Kasumi-1 (cell line): Measurements from ENCODE around the gene COTL1.
"Not testable (repeated sequence)": the region's sequence is repeated elsewhere in the genome, so short reads cannot be mapped to it uniquely, and the experiment has no call there.

Experiments
- DNase-seq, 2 experiments: peaks; one replicate each; lab custom pipeline; 2025; lab: John Stamatoyannopoulos, UW

COTL1 gene

DNA sequence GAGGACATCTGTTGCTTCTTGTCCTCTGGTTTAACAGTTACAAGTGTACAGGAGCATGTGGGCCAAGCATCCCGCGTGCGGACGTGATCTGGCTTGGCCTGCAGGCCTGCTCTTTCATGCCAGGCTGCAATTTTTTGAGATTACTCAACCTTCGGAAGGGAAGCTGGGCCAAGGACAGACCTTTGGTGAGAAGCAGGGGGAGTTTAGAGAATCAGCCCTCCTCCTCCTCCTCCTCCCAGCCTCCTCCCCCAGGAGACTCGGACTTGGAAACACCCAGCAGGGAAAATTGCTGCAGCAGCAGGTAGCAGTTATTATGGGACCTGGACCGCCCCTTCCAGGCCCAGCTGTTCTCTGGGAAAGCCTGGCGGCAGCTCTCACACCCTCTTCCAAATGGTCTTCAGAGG, 25.3 kb upstream of the COTL1 start:
- DNase-seq: peak in 1 of 2 experiments; percentile 41

DNA sequence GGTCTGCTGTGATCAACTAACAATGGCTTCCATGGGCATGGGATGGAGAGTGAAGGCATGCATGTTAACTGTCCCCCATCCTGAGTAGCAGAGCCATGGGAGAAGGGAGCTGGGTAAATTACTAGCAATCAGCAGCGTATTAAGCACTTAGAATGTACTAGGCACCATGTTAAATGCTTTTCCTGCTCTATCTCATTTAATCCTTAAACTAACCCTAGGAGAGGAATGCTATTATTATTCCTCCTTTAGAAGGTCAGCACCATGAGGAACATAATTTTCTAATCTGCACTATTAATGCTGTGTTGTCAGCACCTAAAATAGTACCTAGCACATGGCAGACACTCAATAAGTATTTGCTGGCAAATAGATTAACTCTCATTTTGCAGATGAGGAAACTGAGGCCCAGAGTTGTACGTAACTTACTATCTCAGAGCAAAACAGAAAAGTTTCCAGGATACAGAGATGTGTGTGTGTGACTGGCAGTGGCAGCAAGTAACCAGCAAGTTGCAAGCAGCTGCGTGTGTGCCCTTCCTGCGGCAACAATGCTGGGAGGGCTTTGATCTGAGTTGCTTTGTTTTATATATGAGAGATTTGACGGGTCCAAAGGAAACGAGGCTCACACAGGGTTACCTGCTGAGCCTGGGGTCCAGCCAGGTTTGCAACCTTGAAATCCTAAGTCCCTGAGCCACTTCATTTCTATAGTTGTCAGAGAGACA, 23.9 kb upstream of the COTL1 start:
- no peak for DNase-seq

DNA sequence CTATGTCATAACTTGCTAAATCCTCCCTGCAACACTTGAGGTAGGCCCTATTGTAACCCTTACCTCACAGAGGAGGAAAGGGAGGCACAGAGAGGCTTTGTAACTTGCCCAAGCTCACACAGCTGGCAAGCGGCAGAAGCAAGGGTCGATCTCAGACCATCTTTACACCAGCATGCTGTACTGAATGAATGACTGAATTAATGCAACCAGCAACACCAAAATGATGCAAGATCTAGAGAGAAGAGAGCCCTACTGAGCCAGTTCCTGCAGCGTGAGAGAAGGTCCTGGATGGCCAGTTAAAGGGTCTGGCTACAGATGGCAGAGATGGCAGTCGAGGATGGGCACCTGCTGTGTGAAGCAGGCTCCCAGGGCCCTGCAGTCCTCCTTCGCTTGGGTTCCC, 22.3 kb upstream of the COTL1 start:
- DNase-seq: no peak

DNA sequence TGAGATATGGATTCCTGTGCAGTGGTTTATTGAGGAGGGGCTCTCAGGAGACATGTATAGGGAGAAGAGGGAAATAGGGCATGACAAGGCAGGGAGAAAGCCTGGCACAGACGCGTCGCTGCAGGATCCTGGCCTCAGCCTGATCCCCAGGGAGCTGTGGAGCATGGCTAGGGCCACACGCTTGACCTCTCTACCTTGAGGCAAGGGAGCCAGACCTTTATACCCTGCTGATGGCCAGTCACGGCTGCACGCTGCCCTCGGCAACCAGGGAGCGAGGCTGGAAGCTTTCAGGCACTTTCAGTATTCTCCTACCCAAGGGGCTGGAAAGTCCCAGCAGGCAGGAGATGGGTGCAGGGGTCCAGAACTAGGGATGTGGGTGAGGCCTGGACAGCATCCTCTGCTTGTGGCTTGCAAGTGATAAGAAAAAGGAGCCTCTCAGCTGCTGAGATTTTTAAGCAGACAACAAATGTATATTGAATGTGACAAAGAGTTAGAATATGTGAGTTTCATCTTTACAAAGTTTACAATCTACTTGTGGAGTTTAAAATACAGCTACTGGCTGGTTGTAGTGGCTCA, 20.4 kb upstream of the COTL1 start:
- DNase-seq: no peak

DNA sequence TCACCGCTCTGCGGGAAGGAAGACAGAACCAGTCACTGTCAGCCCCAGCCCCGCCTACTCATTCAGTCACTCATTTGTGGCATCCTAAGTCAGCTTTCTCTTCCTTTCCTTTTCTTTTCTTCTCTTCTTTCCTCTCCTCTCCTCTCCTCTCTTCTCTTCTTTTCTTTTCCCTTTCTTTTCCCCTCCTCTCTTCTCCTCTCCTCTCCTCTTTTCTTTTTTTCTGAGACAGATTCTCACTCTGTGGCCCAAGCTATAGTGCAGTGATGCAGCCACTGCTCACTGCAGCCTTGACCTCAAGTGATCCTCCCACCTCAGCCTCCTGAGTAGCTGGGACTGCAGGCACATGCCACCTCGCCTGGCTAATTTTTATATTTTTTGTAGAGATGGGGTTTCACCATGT, 19.8 kb upstream of the COTL1 start:
- no peak for DNase-seq

DNA sequence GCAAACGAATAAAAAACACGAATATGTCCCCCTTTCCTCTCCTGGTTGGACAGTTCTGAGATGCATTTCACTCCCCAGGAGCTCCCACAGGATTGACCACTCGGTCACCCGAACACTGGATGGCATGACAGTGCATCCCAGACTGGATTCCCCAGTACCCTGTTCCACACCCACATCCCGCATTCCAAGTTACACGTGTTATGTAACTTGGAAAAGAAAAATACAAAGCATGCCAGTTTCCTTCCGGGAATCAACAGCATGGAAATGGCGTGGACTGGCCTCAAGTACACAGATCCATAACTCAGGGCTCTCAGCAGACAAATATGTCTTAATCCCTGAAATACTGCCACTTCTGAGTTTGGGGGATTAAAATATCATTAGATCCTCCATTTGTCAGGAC, 17.8 kb upstream of the COTL1 start:
- DNase-seq: no peak

DNA sequence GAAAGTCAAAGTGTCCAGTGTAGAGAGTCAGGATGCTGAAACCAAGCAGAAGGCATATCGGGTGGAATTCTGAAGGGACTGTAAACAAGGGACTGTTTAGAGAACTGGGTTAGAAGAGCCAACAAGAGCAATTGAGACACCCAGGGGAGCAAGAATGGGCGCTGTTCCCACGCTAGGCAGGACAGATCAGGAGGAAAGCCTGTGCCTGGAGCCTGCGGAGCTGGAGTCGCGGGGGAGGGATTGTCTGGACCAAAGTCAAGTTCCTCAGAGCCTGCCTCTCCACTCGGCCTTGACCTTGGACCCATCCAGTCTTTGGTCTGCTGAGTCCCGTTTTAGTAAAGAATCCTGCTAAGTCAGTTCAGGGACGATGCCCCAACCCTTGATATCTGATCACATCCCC, 15.7 kb upstream of the COTL1 start:
- no peak for DNase-seq

DNA sequence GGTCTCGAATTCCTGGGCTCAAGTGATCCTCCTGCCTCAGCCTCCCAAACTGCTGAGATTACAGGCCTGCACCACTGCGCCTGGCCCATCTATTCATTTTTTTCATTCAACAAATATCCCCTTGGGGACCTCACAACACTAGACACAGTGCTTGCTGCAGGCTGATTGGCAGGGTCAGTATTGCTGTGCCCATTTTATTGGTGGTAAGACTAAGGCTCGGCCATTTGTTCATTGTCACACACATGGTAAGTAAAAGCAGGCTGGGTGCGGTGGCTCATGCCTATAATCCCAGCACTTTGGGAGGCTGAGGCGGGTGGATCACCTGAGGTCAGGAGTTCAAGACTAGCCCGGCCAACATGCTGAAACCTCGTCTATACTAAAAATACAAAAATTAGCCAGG, 15.0 kb upstream of the COTL1 start:
- not testable (repeated sequence) for DNase-seq

DNA sequence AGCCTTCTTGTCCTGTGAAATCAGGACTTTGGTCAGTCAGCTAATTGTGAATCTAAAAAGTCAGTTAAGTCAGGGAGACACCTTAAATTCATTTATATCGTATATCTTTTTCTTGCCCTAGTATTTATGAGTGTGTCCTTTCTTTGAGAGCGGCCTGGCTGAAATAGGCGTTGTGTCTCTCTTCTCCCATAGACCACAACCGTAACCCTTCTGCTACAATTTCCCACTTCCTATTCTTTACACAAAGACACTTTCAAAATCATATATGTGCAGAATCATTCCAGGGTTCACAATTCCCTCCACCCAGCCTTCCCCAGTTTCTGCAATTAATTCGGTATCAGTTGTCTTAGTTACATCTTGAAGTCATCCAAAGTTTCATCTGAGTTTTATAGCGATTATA, 14.0 kb upstream of the COTL1 start:
- DNase-seq: peak in 1 of 2 experiments; percentile 39

DNA sequence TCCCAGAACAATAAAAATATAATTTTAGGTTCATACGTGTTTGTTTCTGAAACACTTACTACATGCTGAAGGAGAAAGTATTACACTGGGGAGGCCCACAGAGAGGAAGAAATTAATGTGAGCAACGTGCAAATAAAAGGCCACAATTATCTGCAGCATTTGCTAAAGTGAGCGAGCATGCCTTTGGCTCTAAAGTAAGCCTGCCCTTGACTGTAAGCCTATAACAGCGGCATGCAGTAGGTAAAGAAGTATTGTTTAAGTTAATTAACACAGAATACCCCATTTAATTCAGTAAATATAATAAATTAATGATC, 13.2 kb upstream of the COTL1 start:
- no peak for DNase-seq

DNA sequence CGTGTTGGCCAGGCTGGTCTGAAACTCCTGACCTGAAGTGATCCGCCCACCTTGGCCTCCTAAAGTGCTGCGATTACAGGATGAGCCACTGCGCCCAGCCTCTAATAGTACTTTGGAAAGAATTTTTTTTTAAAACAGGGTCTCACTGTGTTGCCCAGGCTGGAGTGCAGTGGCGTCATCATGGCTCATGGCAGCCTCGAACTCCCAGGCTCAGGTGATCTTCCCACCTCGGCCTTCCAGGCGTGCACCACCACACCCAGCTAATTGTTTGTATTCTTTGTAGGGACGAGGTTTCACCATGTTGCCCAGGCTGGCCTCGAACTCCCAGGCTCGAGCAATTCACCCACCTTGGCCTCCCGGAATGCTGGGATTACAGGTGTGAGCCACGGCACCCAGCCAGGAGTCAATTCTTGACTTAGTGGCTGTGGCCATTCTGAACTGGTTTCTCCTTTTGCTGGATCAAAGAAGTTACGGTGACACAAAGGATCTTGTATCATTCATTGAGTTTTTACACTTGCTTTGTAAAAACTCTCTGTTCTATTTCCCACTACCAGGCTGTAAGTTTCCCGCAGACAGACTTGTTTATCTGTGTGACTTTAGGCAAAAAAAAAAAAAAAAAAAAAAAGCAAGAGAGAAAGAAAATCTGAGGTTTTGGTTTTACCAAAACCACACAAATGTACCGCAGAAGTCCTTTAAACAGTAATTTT, 12.7 kb upstream of the COTL1 start:
- no peak for DNase-seq

DNA sequence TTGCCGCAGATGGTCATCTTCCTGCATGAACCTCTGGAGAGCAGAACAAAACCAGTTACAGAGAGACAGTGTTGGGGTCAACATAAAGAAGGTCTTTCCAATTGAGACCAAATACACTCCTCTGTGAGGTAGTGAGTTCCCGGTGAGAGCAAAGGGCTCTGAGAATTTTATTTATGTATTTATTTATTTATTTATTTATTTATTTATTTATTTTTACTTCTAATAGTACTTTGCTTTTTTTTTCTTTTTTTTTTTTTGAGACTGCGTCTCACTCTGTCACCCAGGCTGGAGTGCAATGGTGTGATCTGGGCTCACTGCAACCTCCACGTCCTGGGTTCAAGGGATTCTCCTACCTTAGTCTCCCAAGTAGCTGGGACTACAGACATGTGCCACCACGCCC, 12.1 kb upstream of the COTL1 start:
- DNase-seq: no peak

DNA sequence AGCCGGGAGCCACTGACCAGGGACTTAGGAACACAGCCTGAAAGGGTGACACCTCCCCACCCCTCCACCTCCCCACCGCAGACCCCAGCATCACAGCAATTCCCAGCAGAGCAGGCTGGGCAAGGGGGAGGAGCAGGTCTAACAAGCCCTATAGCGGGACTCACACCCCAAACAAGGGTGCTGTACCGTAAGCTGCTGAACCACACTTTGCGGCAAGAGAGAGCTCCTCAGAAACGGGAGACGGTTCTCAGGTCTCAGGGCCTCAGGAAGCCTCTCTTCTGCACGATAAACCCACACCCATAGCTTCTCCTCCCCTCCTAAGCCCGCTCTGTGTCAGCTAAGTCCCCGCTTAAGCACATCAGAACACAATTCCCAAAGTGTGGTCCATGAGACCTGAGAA, 11.7 kb upstream of the COTL1 start:
- no peak for DNase-seq

DNA sequence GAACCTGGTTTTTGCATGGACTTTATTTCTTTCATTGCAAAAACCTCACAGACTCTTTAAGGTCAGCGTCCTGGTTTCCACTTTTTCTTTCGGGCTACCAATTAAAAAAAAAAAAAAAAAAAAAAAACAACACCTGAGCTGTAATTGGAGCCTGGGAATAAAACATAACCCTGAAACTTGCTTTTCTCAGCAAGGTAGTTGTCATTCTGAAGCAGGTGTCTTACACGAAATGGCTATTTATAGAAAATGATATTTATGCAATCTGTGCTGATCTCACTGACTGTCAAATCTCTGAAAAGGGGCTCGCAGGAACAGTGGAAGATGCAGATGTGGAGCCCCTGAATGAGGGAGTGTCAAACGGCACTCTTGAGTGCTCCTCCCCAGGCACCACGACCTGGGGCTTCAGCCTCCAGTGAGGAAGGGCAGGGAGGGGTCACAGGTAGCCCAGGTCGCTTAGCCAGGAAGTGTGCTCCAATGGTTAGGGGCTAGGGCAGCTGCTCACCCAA, 10.4 kb upstream of the COTL1 start:
- DNase-seq: no peak

DNA sequence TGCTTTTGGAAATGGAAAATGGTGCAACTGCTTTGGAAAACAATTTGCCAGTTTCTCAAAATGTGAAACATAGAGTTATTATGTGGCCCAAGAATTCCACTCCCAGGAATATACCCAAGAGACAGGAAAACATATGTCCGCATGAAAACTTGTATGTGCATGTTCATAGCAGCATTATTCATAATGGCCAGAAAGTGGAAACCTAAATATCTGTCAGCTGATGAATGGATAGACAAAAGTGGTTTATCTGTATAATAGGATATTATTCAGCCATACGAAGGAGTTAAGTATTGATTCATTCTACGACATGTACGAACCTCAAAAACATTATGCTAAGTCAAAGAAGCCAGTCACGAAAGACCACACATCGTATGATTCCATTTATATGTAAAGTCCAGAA, 7.7 kb upstream of the COTL1 start:
- no peak for DNase-seq

DNA sequence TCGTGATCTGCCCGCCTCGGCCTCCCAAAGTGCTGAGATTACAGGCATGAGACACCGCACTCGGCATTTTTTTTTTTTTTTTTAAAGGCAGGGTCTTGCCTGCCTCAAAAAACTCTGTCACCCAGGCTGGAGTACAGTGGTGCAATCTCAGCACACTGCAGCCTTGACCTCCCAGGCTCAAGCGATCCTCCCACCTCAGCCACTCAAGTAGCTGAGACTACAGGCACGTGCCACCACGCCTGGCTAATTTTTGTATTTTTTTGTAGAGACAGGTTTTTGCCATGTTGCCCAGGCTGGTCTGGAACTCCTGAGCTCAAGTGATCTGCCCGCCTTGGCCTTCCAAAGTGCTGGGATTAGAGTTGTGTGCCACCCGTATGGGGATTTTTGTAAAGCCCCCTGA, 3.0 kb upstream of the COTL1 start:
- not testable (repeated sequence) for DNase-seq

DNA sequence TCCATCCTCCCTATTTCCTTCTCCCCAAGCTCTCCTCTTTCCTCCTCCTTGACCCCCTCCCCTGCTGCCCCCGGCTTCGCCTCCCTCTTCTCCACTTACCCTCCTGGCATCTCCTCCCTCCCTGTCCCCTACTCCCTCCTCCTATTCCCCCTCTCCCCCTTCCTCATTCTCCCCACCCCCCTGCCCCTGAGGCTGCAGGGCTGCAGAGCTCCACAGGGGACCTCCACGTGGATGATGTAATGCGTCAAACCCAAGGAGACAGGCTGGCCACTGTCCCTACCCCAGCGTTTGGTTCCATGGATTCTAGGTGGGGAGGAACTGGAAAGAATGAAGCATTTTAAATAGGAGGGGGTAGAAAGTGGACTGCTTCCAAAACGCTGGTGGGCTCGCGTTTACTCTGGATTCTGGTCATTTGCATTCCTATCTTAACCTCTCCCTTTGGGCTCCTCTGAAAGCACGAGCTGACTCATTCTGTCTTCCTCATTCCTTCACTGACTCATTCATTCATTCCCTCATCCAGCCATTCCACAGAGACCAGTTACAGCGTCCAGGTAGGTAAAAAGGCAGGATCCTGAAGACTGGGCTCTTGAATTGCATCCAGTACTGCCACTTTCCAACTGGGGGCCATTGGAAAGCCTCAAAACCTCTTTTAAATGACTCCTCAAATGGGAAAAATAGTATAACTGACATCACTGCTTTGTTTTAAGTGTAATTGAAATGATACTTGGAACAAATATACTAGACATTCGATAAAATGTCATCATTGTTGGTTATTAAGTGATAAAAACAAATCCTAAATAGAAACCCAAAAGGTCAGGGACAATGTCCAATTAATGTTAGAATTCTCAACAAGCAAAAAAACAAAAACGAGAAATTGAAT, 943 bp upstream of the COTL1 start:
- peak in 1 of 2 experiments; percentile 14 for DNase-seq

DNA sequence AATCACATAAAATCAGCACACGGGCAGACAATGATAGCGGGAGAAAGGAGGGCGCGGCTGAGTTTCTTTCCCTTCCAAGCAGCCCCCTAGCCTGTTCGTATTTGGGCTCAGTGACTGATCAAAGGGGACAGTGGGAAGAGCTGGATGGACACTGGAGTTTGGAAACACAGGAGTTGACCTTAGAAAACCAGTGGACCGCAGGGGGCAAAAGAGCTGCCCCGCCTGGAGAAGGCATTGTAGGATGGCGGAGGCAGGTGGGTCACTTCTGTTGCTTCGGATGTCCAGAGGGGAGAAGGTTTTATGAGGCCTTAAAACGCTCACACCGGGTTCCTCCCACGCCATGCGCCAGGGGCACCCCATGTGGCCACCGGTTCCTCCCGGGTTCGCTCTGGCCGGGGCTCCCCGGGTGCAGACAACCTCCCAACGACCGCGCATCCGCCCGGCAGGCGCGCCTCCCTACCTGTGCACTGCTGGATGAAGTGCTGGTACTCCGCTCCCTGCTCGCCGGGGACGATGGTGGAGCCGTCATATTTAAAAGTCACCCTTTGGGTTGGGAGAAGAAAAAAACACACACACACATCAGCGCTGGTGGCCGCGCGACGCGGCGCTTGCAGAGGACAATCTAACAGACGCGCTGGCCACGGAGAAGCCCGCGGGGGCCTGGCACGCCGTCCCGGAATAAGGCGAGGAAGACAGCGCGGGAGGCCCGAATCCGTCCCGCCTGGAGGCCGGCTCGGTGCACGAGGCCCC, 662 bp downstream of the COTL1 start:
- DNase-seq: no peak

DNA sequence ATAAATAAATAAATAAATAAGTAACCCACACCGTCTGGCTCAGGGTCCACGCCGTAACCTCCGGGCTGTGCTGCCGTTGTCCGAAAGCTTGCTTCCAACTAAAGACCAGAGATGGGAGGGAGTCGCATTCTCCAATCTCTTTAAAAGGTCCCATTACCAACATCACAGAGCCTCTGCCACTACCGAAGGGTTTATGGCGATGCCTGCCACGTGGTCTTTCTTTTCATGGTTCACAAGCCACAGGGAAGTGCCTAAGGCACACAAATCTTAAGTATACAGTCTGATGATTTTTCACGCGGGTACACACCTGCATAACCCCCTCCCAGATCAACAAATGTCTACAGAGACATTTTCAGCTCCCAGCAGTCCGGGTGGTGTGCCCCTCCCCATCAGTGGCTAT, 1.4 kb downstream of the COTL1 start:
- peak in 1 of 2 experiments; percentile 17 for DNase-seq

DNA sequence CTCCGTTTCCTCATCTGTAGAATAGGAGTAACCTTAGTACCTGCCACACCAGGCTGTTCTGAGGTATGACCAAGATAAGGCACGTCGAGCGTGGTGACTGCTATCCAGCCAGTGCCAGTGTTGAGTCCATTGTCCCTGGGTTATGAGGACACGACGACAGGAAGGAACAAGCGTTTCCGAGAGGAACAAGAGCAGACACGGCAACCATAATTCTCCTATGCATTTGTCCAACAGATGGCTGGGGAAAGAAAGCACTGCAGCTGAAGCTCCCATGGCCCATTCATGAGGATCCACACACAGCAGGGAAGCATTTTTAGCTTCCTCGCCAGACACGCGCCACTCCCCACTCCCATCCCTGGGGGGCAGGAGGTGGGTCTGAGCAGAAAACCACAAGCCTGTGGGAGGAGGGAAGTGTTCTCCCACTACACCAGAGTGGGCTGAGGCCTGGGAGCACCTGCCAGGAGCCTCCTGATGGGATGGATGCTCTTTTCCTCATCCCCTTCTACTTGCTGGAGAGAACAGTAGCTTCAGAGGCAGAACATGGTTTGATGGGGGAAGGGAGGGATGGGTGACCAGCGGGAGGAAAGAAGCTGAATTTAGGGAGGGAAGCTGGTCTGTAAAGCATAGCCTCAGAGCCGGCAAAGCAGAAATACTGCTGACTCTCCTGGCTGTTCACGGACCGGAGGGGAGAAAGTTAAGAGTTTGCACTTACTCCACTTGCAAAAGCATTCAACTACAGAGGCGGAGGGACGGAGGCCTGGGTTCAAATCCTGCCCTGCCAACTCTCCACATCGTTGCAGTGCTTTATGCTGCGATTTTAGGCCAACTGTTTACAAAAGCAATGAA, 2.7 kb downstream of the COTL1 start:
- no peak for DNase-seq

DNA sequence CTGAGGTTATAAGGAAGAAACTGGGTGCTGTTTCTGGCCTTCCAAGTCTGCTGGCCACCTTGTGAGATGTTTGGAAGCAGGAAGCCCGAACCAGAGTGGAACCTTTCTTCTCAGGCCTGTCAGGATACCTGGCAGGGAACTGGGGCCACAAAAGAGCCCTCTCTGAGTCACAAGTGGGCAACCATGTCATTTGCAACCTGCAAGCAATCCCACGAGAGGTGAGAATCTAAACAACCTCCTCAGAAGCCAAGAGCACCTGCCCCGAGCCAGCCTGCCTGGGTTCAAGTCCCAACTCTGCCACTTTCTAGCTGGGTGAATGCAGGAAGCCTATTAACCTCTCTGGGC, 3.3 kb downstream of the COTL1 start:
- DNase-seq: no peak
